Esophagus squamous epithelium (tissue), 5 donors: Measurements from ENCODE around the gene ZSWIM6. TPM values are rescaled to one million over a fixed set of nuclear protein-coding genes. Genes with fewer than 3 reads are reported as not detected.

ENCODE experiments used
- DNase-seq: peaks from one replicate; lab custom pipeline; 2025; lab: John Stamatoyannopoulos, UW
- H3K27ac ChIP-seq, 4 donors: fragments of 200-600 bp; sonication (generic); one replicate each; pipeline ENCODE4 v1.5.1; 2016 to 2019; ENCODE audit warnings: mild to moderate bottlenecking in 1 of 4
- H3K27me3 ChIP-seq, 4 donors: fragments of 200-600 bp; sonication (generic); 1 replicate in 3 of 4; 2 replicates in 1 of 4; pipeline versions ENCODE4 v1.5.1 to v1.6.0; 2017 to 2021; ENCODE audit warnings: antibody characterized with exemption in 1 of 4
- H3K36me3 ChIP-seq, 3 donors: fragments of 200-600 bp; sonication (generic); one replicate each; pipeline ENCODE4 v1.5.1; 2016 to 2019
- H3K4me1 ChIP-seq, 3 donors: fragments of 200-600 bp; sonication (generic); one replicate each; pipeline ENCODE4 v1.5.1; 2017 to 2019
- H3K4me3 ChIP-seq, 4 donors: fragments of 200-600 bp; sonication (generic); 1 replicate in 3 of 4; 2 replicates in 1 of 4; pipeline ENCODE4 v1.5.1; 2016 to 2019; ENCODE audit warnings: mild to moderate bottlenecking in 2 of 4, moderate library complexity in 1 of 4
- H3K9me3 ChIP-seq, 3 donors: fragments of 200-600 bp; sonication (generic); one replicate each; pipeline ENCODE4 v1.5.1; 2016 to 2019
- POLR2A ChIP-seq, 4 donors: fragments of 450-650 bp; IDR thresholded peaks; one replicate each; pipeline ENCODE4 v1.6.1; 2017; ENCODE audit warnings: antibody characterized with exemption in 4 of 4, mild to moderate bottlenecking in 4 of 4, moderate library complexity in 3 of 4
- WGBS, 2 donors: methylation state at CpG; one replicate each; pipeline ENCODE4 v1.1.5; 2018; 5-methylcytosine and 5-hydroxymethylcytosine counted together
- intact Hi-C: fragments of 100-400 bp; cut with DNase I; formaldehyde crosslinking; loops from one replicate; pipeline ENCODE4 v1.15.0; 2022
- total RNA-seq, 4 donors: library from RNA; depleted of rRNA; stranded (reverse); fragments of >200 nt; gene quantifications; one replicate each; pipeline ENCODE4 v1.1.0, GENCODE V29; 2016
- TF ChIP-seq, protein P1 (sequence below), 6 experiments: fragments of 450-650 bp in 4 of 6; fragments of 200-600 bp in 2 of 6; sonication (generic) in 2 of 6; IDR thresholded peaks; one replicate each; pipeline ENCODE4 v1.5.1; 2016 to 2019; ENCODE audit warnings: antibody characterized with exemption in 6 of 6, mild to moderate bottlenecking in 4 of 6, moderate library complexity in 4 of 6
- donor health status: DM: yes; HTN: yes; CAD: no.

The ZSWIM6 gene
- total RNA-seq, 4 donors from 2014 or later = 6.4 to 12.4 (median 8.8) TPM

GRCh38 chr5:61586096-61587084 is 254.3 kb downstream of the ZSWIM6 start:
- Histone ChIP-seq H3K36me3 (no peaks in the 10 kb centered on the region), H3K9me3 (peaks cover 0 to 5% (median 0%) of the 10 kb centered on the region in 3 donors), H3K27me3 (no peaks in the 10 kb centered on the region), H3K27ac (no peak overlapping the region), H3K4me1 (peaks cover 0 to 16% (median 0%) of the 10 kb centered on the region in 3 donors), H3K4me3 (no peak overlapping the region)
- intact Hi-C loops = no loop called here
- WGBS, 2 donors = 50 to 55% methylated on average over 10 to 11 of the region's 12 CpGs
- TF ChIP-seq, protein P1, sequence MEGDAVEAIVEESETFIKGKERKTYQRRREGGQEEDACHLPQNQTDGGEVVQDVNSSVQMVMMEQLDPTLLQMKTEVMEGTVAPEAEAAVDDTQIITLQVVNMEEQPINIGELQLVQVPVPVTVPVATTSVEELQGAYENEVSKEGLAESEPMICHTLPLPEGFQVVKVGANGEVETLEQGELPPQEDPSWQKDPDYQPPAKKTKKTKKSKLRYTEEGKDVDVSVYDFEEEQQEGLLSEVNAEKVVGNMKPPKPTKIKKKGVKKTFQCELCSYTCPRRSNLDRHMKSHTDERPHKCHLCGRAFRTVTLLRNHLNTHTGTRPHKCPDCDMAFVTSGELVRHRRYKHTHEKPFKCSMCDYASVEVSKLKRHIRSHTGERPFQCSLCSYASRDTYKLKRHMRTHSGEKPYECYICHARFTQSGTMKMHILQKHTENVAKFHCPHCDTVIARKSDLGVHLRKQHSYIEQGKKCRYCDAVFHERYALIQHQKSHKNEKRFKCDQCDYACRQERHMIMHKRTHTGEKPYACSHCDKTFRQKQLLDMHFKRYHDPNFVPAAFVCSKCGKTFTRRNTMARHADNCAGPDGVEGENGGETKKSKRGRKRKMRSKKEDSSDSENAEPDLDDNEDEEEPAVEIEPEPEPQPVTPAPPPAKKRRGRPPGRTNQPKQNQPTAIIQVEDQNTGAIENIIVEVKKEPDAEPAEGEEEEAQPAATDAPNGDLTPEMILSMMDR (IDR thresholded peaks at IDR 0.05) = no peak
- no peak for TF ChIP-seq POLR2A (IDR thresholded peaks at IDR 0.05)
- DNase-seq = no peak

- H3K9me3 ChIP-seq = peaks cover 0 to 5% (median 0%) of the 10 kb centered on the region in 3 donors
- no peak overlapping the region for H3K4me3 ChIP-seq
- H3K36me3 ChIP-seq = no peaks in the 10 kb centered on the region
- WGBS, 2 donors = 76 to 80% methylated on average over 6 of the region's 6 CpGs
- intact Hi-C loops = no loop called here
- no peak for DNase-seq
- TF ChIP-seq, protein P1 (IDR thresholded peaks at IDR 0.05) = no peak
- peaks cover 0 to 14% (median 0%) of the 10 kb centered on the region in 3 donors for H3K4me1 ChIP-seq
- H3K27me3 ChIP-seq = no peaks in the 10 kb centered on the region
- H3K27ac ChIP-seq = no peak overlapping the region
Measured at GRCh38 chr5:61587125-61587524, 255.1 kb downstream of the ZSWIM6 start.

- Histone ChIP-seq H3K27ac (no peak overlapping the region), H3K9me3 (peaks cover 0 to 5% (median 0%) of the 10 kb centered on the region in 3 donors), H3K36me3 (no peaks in the 10 kb centered on the region), H3K27me3 (no peaks in the 10 kb centered on the region), H3K4me1 (peaks cover 0 to 9% (median 0%) of the 10 kb centered on the region in 3 donors), H3K4me3 (no peak overlapping the region)
- WGBS, 2 donors = 47 to 82% methylated on average over 2 of the region's 2 CpGs
- DNase-seq = no peak
- intact Hi-C loops = no loop called here
- no peak for TF ChIP-seq POLR2A (IDR thresholded peaks at IDR 0.05)
- TF ChIP-seq, protein P1 (IDR thresholded peaks at IDR 0.05) = no peak
Measured at GRCh38 chr5:61588216-61588615, 256.2 kb downstream of the ZSWIM6 start.

DNA sequence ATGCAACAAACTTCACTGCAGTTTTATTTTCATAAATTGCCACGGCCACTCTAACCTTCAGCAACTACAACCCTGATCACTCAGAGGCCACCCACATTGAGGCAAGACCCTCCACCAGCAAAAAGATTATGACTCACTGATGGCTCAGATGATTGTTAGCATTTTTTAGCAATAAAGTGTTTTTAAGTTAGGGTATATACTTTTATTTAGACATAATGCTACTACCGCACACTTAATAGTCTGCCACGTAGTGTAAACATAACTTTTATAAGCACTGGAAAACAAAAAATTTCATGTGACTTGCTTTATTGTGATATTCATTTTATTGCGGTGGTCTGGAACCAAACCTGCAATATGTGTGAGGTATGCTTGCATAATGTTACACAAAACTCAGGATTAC is 257.9 kb downstream of the ZSWIM6 start:
- no peak for DNase-seq
- Histone ChIP-seq H3K4me1 (peaks cover 0 to 9% (median 0%) of the 10 kb centered on the region in 3 donors), H3K4me3 (no peak overlapping the region), H3K27ac (no peak overlapping the region), H3K27me3 (no peaks in the 10 kb centered on the region), H3K9me3 (peaks cover 0 to 5% (median 0%) of the 10 kb centered on the region in 3 donors), H3K36me3 (no peaks in the 10 kb centered on the region)
- intact Hi-C loops = no loop called here
- TF ChIP-seq, protein P1 (IDR thresholded peaks at IDR 0.05) = no peak
- TF ChIP-seq POLR2A (IDR thresholded peaks at IDR 0.05) = no peak
- 76 to 79% methylated on average over 4 of the region's 4 CpGs for WGBS, 2 donors

- H3K27me3 ChIP-seq = no peaks in the 10 kb centered on the region
- intact Hi-C loops = no loop called here
- WGBS, 2 donors = 88 to 90% methylated on average over 1 to 2 of the region's 2 CpGs
- no peak overlapping the region for H3K27ac ChIP-seq
- H3K4me1 ChIP-seq = peaks cover 0 to 9% (median 0%) of the 10 kb centered on the region in 3 donors
- H3K9me3 ChIP-seq = peaks cover 0 to 5% (median 0%) of the 10 kb centered on the region in 3 donors
- no peaks in the 10 kb centered on the region for H3K36me3 ChIP-seq
- no peak overlapping the region for H3K4me3 ChIP-seq
- TF ChIP-seq, protein P1 (IDR thresholded peaks at IDR 0.05) = no peak
- no peak for TF ChIP-seq POLR2A (IDR thresholded peaks at IDR 0.05)
- DNase-seq = no peak
Measured at GRCh38 chr5:61590473-61590872, 258.4 kb downstream of the ZSWIM6 start.
